Islet precursor cell (in vitro differentiated cells): Measurements from ENCODE around the gene CAMK2B.

Experiments used
- DNase-seq: peaks from one replicate; pipeline ENCODE4 v3.0.0-alpha.2; 2018

CAMK2B gene

GRCh38 chr7:44247868-44248651 lies 77.3 kb downstream of the CAMK2B start:
- DNase-seq: no peak

GRCh38 chr7:44246396-44247113 lies 78.8 kb downstream of the CAMK2B start:
- DNase-seq: no peak

GRCh38 chr7:44244282-44244681 lies 81.1 kb downstream of the CAMK2B start:
- no peak for DNase-seq

GRCh38 chr7:44242091-44242490 lies 83.3 kb downstream of the CAMK2B start:
- no peak for DNase-seq

- peak; percentile 91 for DNase-seq
Observed at GRCh38 chr7:44240983-44241510, 84.3 kb downstream of the CAMK2B start.

GRCh38 chr7:44240376-44240775 lies 85.0 kb downstream of the CAMK2B start:
- no peak for DNase-seq

GRCh38 chr7:44239361-44239760 lies 86.0 kb downstream of the CAMK2B start:
- DNase-seq: no peak

GRCh38 chr7:44238116-44238695 lies 87.2 kb downstream of the CAMK2B start:
- no peak for DNase-seq

- DNase-seq: no peak
Observed at GRCh38 chr7:44237696-44238095, 87.7 kb downstream of the CAMK2B start.

- DNase-seq: no peak
Observed at GRCh38 chr7:44236333-44236728, 89.1 kb downstream of the CAMK2B start.

GRCh38 chr7:44235582-44236332 lies 89.6 kb downstream of the CAMK2B start:
- no peak for DNase-seq

GRCh38 chr7:44235066-44235465 lies 90.3 kb downstream of the CAMK2B start:
- no peak for DNase-seq

- no peak for DNase-seq
Observed at GRCh38 chr7:44232901-44233715, 92.3 kb downstream of the CAMK2B start.

- no peak for DNase-seq
Observed at GRCh38 chr7:44232396-44232795, 93.0 kb downstream of the CAMK2B start.

GRCh38 chr7:44231088-44231487 lies 94.3 kb downstream of the CAMK2B start:
- DNase-seq: no peak

- DNase-seq: no peak
Observed at GRCh38 chr7:44230286-44230685, 95.1 kb downstream of the CAMK2B start.

- no peak for DNase-seq
Observed at GRCh38 chr7:44229546-44230105, 95.8 kb downstream of the CAMK2B start.

- DNase-seq: no peak
Observed at GRCh38 chr7:44228571-44229350, 96.6 kb downstream of the CAMK2B start.

GRCh38 chr7:44227911-44228310 lies 97.5 kb downstream of the CAMK2B start:
- DNase-seq: no peak

GRCh38 chr7:44226396-44226753 lies 99.0 kb downstream of the CAMK2B start:
- no peak for DNase-seq
